HAP-1 (cell line): ENCODE results near the gene BAZ1B.
A peak's percentile ranks its signal among the peaks of the same experiment; 100 is the strongest.
"Not testable (repeated sequence)": the region's sequence is repeated elsewhere in the genome, so short reads cannot be mapped to it uniquely, and the experiment has no call there.

Source experiments
- DNase-seq, 2 experiments: peaks; one replicate each; pipeline ENCODE4 v3.0.0-alpha.2; 2016 to 2020; ENCODE audit warnings: low spot score in 2 of 2
- H3K27me3 ChIP-seq: fragments of 250-450 bp; sonication (Bioruptor Pico); 2 replicates; pipeline ENCODE4 v1.5.1; 2020; ENCODE audit warnings: low read depth, mild to moderate bottlenecking, moderate library complexity
- H3K36me3 ChIP-seq: fragments of 250-450 bp; sonication (Bioruptor Pico); replicated peaks from 2 replicates; pipeline ENCODE4 v1.5.1; 2020; ENCODE audit warnings: mild to moderate bottlenecking
- H3K4me1 ChIP-seq: fragments of 250-450 bp; sonication (Bioruptor Pico); 2 replicates; pipeline ENCODE4 v1.5.1; 2020; ENCODE audit warnings: mild to moderate bottlenecking
- H3K4me3 ChIP-seq: fragments of 250-450 bp; sonication (Bioruptor Pico); 2 replicates; pipeline ENCODE4 v1.5.1; 2020; ENCODE audit warnings: mild to moderate bottlenecking, moderate library complexity
- H3K9me3 ChIP-seq: fragments of 250-450 bp; sonication (Bioruptor Pico); 2 replicates; pipeline ENCODE4 v1.5.1; 2020; ENCODE audit warnings: mild to moderate bottlenecking, moderate library complexity
- in situ Hi-C: fragments of 300-500 bp; cut with MboI; formaldehyde crosslinking; loops from 3 replicates; pipeline ENCODE4 v1.14.3; 2020; ENCODE audit warnings: low sequenced_read_pairs, inconsistent platforms, mixed read lengths

BAZ1B gene

GRCh38 chr7:73522105-73522872, at the start of gene BAZ1B:
BAZ1B (minus strand) TSS chr7:73522293; CDS start chr7:73521933, 360 bp downstream.
- Histone ChIP-seq H3K36me3 (peaks cover 28% of the 10 kb centered on the region), H3K27me3 (no peaks in the 10 kb centered on the region), H3K4me3 (peak within 1 kb of the TSS; percentile 55), H3K4me1 (peaks cover 21% of the 10 kb centered on the region), H3K9me3 (no peaks in the 10 kb centered on the region)
- peak; percentile 95 to 98 for DNase-seq
- in situ Hi-C loops = no loop called here

- Histone ChIP-seq H3K27me3 (no peaks in the 10 kb centered on the region), H3K9me3 (no peaks in the 10 kb centered on the region), H3K36me3 (peaks cover 66% of the 10 kb centered on the region), H3K4me3 (no peak overlapping the region), H3K4me1 (no peaks in the 10 kb centered on the region)
- in situ Hi-C loops = no loop called here
- no peak for DNase-seq
Measured at GRCh38 chr7:73570977-73571376, 48.9 kb upstream of the BAZ1B start.

GRCh38 chr7:73570521-73570920, 48.4 kb upstream of the BAZ1B start:
- Histone ChIP-seq H3K36me3 (peaks cover 63% of the 10 kb centered on the region), H3K9me3 (no peaks in the 10 kb centered on the region), H3K27me3 (no peaks in the 10 kb centered on the region), H3K4me3 (no peak overlapping the region), H3K4me1 (no peaks in the 10 kb centered on the region)
- in situ Hi-C loops = no loop called here
- DNase-seq = no peak

- in situ Hi-C loops = no loop called here
- Histone ChIP-seq H3K36me3 (peaks cover 53% of the 10 kb centered on the region), H3K4me3 (no peak overlapping the region), H3K4me1 (no peaks in the 10 kb centered on the region), H3K27me3 (no peaks in the 10 kb centered on the region), H3K9me3 (no peaks in the 10 kb centered on the region)
- no peak for DNase-seq
Measured at GRCh38 chr7:73569042-73569608, 47.0 kb upstream of the BAZ1B start.

- Histone ChIP-seq H3K9me3 (no peaks in the 10 kb centered on the region), H3K27me3 (no peaks in the 10 kb centered on the region)
Measured at GRCh38 chr7:73567846-73568685, 46.0 kb upstream of the BAZ1B start.

GRCh38 chr7:73567140-73567539, 45.0 kb upstream of the BAZ1B start:
- in situ Hi-C loops = no loop called here
- Histone ChIP-seq H3K4me3 (no peak overlapping the region), H3K4me1 (no peaks in the 10 kb centered on the region), H3K36me3 (peaks cover 33% of the 10 kb centered on the region), H3K27me3 (no peaks in the 10 kb centered on the region), H3K9me3 (no peaks in the 10 kb centered on the region)
- no peak for DNase-seq

More at GRCh38 chr7:73567846-73568685, 46.0 kb upstream of the BAZ1B start:
- no peaks in the 10 kb centered on the region for H3K4me1 ChIP-seq
- no peak for DNase-seq
- in situ Hi-C loops = no loop called here
- H3K4me3 ChIP-seq = no peak overlapping the region
- H3K36me3 ChIP-seq = peaks cover 43% of the 10 kb centered on the region

GRCh38 chr7:73566431-73566830, 44.3 kb upstream of the BAZ1B start:
- H3K4me3 ChIP-seq, H3K9me3 ChIP-seq, H3K4me1 ChIP-seq, DNase-seq, H3K27me3 ChIP-seq, in situ Hi-C loops: not testable (repeated sequence)
- H3K36me3 ChIP-seq = peaks cover 26% of the 10 kb centered on the region

GRCh38 chr7:73565675-73566340, 43.7 kb upstream of the BAZ1B start:
- no peak overlapping the region for H3K4me3 ChIP-seq
- H3K27me3 ChIP-seq = no peaks in the 10 kb centered on the region
- no peaks in the 10 kb centered on the region for H3K4me1 ChIP-seq
- peaks cover 20% of the 10 kb centered on the region for H3K36me3 ChIP-seq
- in situ Hi-C loops = no loop called here
- no peaks in the 10 kb centered on the region for H3K9me3 ChIP-seq
- no peak for DNase-seq

GRCh38 chr7:73560109-73560835, 38.2 kb upstream of the BAZ1B start:
- H3K27me3 ChIP-seq = no peaks in the 10 kb centered on the region
- DNase-seq = no peak
- in situ Hi-C loops = no loop called here
- H3K4me3 ChIP-seq = no peak overlapping the region
- H3K4me1 ChIP-seq = peaks cover 9% of the 10 kb centered on the region
- 0 out of 2 replicates have a peak, but pooled peaks cover 2% of the 10 kb centered on the region for H3K9me3 ChIP-seq
- no peaks in the 10 kb centered on the region for H3K36me3 ChIP-seq

GRCh38 chr7:73557397-73558257, 35.5 kb upstream of the BAZ1B start, which contains the start of gene BCL7B:
BCL7B (minus strand) TSS chr7:73557690; CDS start chr7:73557578, 112 bp downstream.
- DNase-seq = peak in 1 of 2 experiments; percentile 66
- peak within 1 kb of the TSS; percentile 61 for H3K4me3 ChIP-seq
- H3K36me3 ChIP-seq = no peaks in the 10 kb centered on the region; the same call in 1 of the 2 replicates
- H3K27me3 ChIP-seq = no peaks in the 10 kb centered on the region
- peaks cover 9% of the 10 kb centered on the region for H3K4me1 ChIP-seq
- in situ Hi-C loops = no loop called here
- H3K9me3 ChIP-seq = 0 out of 2 replicates have a peak, but pooled peaks cover 2% of the 10 kb centered on the region

- in situ Hi-C loops = no loop called here
- Histone ChIP-seq H3K9me3 (0 out of 2 replicates have a peak, but pooled peaks cover 2% of the 10 kb centered on the region), H3K27me3 (no peaks in the 10 kb centered on the region), H3K4me1 (peaks cover 9% of the 10 kb centered on the region), H3K36me3 (no peaks in the 10 kb centered on the region; the same call in 1 of the 2 replicates), H3K4me3 (peak overlapping the region; percentile 61)
- DNase-seq = peak; percentile 94 to 95
Measured at GRCh38 chr7:73557108-73557396, 35.0 kb upstream of the BAZ1B start.
